Measurements from ENCODE around the gene FAM237B.

GRCh38 chr7:90345595-90346335, 24.7 kb upstream of the FAM237B start:
- TF ChIP-seq, protein P1, sequence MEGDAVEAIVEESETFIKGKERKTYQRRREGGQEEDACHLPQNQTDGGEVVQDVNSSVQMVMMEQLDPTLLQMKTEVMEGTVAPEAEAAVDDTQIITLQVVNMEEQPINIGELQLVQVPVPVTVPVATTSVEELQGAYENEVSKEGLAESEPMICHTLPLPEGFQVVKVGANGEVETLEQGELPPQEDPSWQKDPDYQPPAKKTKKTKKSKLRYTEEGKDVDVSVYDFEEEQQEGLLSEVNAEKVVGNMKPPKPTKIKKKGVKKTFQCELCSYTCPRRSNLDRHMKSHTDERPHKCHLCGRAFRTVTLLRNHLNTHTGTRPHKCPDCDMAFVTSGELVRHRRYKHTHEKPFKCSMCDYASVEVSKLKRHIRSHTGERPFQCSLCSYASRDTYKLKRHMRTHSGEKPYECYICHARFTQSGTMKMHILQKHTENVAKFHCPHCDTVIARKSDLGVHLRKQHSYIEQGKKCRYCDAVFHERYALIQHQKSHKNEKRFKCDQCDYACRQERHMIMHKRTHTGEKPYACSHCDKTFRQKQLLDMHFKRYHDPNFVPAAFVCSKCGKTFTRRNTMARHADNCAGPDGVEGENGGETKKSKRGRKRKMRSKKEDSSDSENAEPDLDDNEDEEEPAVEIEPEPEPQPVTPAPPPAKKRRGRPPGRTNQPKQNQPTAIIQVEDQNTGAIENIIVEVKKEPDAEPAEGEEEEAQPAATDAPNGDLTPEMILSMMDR (conservative IDR thresholded peaks at IDR 0.05): no peak
- no peak for TF ChIP-seq ZFX (IDR thresholded peaks at IDR 0.05)

Measured in C4-2B (cell line).